Choroid plexus epithelial cell (primary cell): ENCODE data around the gene KRABD2.

ENCODE experiments used
- DNase-seq: peaks from one replicate; pipeline ENCODE4 v3.0.0-alpha.2; 2010; ENCODE audit warnings: low read depth
- H3K4me3 ChIP-seq: 2 replicates; pipeline ENCODE4 v1.5.1; 2011; ENCODE audit warnings: low read depth, mild to moderate bottlenecking, control low read depth, low read length, moderate library complexity
- TF ChIP-seq, protein P1 (sequence below): conservative IDR thresholded peaks from 2 replicates; pipeline ENCODE4 v1.5.1; 2011; ENCODE audit warnings: low read depth, mild to moderate bottlenecking, control low read depth, inconsistent platforms, low read length, moderate library complexity

KRABD2 gene

DNA sequence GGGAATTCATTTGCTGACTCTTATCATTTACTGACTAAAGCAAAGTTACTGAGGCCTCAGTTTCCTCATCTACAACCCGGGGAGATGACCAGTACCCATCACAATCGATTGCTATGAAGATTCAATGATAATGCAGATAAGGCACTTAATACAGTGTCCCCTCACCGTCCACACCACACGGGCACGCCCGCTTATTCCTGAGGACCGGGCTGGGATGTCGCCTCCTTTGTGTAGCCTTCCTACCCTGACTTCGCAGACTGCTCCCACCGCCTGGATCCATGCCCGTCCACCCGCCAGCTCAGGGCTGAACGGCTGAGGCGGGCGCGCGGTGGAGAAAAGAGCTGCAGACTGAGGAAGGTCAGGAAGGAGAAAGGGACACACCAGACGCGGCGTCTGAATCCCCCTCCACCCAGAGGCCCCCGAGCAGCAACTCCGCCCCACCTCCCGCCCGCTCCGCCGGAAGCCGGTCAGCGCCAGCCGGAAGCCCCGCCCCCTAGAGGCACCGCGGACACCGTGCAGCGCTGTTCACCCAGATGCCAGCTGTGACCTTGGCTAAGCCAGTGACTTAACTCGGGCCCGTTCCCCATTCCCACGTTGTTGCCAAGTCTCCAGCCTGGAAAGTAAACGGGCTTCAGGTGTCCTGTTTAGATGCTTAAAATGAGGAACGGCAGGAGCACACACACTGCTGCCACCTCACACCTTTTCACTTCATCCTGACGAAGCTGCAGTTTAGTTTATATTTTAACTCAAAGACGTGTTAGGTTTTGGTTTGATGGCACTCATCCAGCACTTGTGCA is at the start of gene KRABD2:
KRABD2 (minus strand) TSS at position 434 of the 797 bp plus-strand sequence.
- peak; percentile 81 for DNase-seq
- TF ChIP-seq, protein P1, sequence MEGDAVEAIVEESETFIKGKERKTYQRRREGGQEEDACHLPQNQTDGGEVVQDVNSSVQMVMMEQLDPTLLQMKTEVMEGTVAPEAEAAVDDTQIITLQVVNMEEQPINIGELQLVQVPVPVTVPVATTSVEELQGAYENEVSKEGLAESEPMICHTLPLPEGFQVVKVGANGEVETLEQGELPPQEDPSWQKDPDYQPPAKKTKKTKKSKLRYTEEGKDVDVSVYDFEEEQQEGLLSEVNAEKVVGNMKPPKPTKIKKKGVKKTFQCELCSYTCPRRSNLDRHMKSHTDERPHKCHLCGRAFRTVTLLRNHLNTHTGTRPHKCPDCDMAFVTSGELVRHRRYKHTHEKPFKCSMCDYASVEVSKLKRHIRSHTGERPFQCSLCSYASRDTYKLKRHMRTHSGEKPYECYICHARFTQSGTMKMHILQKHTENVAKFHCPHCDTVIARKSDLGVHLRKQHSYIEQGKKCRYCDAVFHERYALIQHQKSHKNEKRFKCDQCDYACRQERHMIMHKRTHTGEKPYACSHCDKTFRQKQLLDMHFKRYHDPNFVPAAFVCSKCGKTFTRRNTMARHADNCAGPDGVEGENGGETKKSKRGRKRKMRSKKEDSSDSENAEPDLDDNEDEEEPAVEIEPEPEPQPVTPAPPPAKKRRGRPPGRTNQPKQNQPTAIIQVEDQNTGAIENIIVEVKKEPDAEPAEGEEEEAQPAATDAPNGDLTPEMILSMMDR, result peak; percentile 59
- peak within 1 kb of the TSS; percentile 84 for H3K4me3 ChIP-seq

DNA sequence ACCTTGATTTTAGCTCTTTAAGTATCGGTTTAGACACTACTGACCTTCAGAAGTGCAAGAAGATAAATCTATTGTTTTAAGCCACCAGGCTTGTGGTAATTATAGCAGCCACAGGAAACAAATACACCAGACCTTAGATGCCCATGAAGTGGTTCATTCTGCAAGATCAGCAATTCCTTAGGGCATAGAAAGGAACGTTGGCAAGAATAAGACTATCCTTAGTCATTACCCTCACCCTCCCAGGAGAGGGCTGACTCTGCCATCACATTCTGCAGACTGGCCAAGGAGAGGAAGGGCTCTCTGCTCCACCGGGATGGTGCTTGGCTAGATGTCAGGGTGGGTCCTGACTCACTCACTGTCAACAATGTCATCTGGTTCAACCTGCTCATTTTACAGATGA is 45.1 kb upstream of the KRABD2 start:
- DNase-seq, result no peak
- TF ChIP-seq, protein P1, result no peak
- H3K4me3 ChIP-seq, result no peak overlapping the region

DNA sequence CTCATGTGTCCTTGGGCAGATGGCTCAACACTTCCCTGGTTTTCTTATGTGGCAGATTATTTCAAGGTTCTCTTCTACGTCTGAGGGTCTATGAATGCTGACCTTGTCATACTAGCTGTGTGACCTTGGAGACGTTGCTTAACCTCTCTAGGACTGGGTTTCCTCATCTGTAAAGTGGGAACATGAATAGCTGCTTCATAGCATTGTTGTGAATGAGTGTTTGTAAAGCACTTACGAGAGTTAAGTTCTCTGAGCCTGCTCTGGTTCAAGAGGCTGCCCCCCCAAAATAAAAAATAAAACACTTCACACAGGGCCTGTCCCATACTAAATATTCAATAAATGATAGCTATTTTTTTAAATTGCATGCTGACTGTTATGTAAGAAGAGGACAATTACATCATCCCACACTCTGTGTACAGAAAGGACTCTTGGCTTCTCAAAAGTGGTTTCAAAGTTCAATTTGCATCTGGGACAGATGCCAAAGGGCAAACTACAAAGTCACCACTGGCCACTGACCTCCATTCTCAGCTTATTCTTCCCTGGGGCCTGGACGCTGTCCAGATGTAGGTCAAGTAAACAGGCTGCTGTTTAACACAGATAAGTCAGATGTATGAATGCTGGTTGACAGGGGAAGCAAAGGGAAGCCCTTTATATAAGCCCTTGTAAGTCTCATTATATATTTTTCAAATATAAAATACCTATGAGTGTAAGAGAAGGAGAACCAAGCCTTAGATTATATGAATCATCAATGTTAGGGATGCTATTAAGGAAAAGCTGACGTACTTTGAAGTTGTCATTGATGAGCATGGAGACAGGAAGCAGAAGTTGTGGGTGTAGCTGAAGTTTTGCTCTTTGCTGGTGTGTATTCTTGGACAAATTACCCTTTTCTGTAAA is 43.8 kb upstream of the KRABD2 start:
- H3K4me3 ChIP-seq, result no peak overlapping the region
- peak; percentile 95 for DNase-seq
- TF ChIP-seq, protein P1, result no peak

DNA sequence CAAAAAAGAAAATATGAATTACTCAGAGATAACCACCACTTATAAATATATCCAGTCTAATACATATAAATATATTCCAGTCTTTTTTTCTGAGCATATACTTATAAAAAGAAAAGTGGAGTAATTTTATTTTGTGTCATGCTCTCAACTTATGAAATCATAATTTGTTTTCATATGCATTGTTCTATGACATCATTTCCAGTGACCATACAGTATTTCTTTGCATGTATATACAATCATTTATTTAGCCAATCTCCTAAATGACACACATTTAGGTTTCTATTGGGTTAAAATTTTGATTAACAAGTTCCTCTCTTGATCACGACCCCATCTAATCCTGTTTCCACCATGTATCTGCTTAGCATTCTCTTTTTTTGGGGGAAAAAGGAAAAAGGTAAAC is 42.8 kb upstream of the KRABD2 start:
- TF ChIP-seq, protein P1, result no peak
- no peak overlapping the region for H3K4me3 ChIP-seq
- no peak for DNase-seq

DNA sequence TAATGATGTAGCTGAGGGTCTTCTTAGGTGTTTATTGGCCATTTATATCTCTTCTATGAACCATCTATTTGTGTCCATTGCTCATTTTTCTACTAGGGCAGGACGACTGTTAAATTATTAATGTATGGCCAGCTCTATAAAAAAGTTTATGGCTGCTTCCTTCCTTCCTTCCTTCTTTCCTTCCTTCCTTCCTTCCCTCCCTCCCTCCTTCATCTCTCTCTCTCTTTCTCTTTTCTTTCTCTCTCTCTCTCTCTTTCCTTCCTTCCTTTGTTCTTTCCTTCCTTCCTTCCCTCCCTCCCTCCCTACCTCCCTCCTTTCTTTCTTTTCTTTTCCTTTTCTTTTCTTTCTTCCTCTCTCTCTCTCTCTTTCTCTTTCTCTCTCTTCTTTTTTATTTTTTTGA is 42.0 kb upstream of the KRABD2 start:
- TF ChIP-seq, protein P1, result no peak
- no peak overlapping the region for H3K4me3 ChIP-seq
- DNase-seq, result no peak

DNA sequence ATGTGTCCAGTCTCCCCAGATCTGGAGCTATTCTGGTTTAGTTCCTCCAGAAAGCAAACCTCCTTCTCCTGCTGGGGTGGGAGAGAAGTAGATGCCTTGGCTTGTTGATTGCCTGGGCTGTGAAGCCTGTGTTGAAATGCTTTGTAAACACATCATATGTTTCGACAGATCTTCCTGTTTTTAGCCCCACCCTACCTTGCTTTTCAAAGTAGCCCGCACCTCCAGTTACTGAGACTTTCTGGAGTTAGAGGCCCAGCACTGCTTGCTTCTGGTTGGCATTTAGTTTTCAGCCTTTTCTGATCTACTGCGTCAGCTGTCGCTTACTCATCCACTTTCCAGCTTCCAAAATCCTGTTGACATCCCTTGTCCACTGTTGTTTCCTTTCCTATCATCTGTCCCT is 41.3 kb upstream of the KRABD2 start:
- TF ChIP-seq, protein P1, result no peak
- no peak overlapping the region for H3K4me3 ChIP-seq
- no peak for DNase-seq
